Astrocyte of the cerebellum (primary cell): ENCODE data around the gene HTRA3.
"Not testable (repeated sequence)": the region's sequence is repeated elsewhere in the genome, so short reads cannot be mapped to it uniquely, and the experiment has no call there.

Source experiments
- DNase-seq: peaks from one replicate; pipeline ENCODE4 v3.0.0-alpha.2; 2011; ENCODE audit warnings: low read depth
- H3K4me3 ChIP-seq: 2 replicates; pipeline ENCODE4 v1.5.1; 2011; ENCODE audit warnings: mild to moderate bottlenecking, low read depth, low read length, moderate library complexity
- in situ Hi-C: cut with HindIII; loops from 2 replicates; pipeline ENCODE4 v1.10.0; 2017; ENCODE audit warnings: low sequenced_read_pairs
- TF ChIP-seq, protein P1 (sequence below): IDR thresholded peaks from 2 replicates; pipeline ENCODE4 v1.5.1; 2012; ENCODE audit warnings: low read length, low read depth, moderate library complexity, mild to moderate bottlenecking; ENCODE audit errors: missing control alignments

HTRA3 gene

DNA sequence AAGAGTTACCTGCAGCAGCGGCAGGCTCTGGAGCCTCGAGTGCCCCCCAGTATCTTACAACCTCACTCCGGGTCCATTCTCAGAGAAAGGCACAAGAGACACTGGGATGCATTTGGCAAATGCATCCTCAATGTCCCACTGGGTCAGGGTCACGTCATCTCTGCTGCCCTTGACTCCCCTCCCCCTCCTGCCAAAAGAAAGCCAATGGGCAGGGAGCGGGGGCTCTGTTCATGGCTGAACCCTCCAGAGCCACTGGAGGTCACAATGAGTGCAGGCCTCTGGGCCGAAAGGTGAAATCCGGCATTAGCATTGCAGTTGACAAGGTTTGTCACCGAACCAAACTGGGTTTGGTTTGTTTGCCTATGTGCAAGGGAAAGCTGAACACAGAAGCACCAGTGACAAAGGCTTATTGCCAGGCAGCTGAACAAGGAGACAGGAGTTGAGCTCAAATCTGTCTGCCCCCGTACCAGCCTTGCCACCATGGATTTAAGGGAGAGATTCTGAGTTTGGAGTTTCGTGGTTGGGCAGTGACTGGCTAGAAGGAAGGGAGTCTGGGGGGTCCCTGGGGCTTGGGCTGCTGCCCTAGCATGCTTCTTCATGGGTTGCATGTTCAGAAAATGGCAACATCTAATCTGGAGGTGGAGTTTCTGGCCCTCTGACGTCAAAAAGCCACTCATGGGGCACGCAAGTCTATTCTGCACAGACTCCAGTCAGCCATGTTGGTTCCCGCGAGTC is 64.3 kb downstream of the HTRA3 start:
- in situ Hi-C loops, result no loop called here

DNA sequence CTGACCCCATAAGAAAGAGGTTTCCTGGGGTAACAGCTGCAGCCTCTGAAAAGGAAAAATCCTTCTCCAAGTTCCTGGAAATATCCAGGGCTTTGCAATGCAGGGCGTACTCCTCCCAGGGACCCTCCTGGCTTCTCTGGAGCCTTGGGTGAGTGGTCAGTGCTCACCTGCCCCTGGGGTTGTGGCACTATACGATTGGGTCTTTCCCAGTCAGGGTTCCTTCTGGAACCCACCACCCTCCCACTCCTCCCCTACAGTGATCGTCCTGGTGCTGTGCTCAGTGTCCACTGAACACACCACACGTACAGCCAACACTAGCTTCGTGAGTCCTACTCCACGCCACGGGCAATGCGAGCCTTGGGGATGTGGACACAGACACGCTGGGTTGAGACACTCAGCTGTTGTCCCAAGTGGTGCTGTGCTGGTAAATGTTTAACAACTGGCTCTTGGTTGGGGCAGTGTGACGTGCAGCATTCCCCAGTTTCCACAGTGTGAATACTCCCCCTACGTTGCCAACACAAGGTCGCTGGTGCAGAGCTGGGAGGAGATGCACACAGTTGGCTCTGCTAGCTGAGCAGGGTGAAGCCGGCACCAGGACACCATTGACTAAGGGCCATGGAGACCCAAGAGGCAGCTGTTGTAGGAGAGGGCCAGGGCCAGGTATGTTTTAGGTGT is 65.4 kb downstream of the HTRA3 start:
- H3K4me3 ChIP-seq, result no peak overlapping the region
- in situ Hi-C loops, result no loop called here
- no peak for DNase-seq
- TF ChIP-seq, protein P1, sequence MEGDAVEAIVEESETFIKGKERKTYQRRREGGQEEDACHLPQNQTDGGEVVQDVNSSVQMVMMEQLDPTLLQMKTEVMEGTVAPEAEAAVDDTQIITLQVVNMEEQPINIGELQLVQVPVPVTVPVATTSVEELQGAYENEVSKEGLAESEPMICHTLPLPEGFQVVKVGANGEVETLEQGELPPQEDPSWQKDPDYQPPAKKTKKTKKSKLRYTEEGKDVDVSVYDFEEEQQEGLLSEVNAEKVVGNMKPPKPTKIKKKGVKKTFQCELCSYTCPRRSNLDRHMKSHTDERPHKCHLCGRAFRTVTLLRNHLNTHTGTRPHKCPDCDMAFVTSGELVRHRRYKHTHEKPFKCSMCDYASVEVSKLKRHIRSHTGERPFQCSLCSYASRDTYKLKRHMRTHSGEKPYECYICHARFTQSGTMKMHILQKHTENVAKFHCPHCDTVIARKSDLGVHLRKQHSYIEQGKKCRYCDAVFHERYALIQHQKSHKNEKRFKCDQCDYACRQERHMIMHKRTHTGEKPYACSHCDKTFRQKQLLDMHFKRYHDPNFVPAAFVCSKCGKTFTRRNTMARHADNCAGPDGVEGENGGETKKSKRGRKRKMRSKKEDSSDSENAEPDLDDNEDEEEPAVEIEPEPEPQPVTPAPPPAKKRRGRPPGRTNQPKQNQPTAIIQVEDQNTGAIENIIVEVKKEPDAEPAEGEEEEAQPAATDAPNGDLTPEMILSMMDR, result no peak

More for the DNA sequence above, 64.3 kb downstream of the HTRA3 start:
- H3K4me3 ChIP-seq, result no peak overlapping the region
- DNase-seq, result no peak
- TF ChIP-seq, protein P1, result no peak

DNA sequence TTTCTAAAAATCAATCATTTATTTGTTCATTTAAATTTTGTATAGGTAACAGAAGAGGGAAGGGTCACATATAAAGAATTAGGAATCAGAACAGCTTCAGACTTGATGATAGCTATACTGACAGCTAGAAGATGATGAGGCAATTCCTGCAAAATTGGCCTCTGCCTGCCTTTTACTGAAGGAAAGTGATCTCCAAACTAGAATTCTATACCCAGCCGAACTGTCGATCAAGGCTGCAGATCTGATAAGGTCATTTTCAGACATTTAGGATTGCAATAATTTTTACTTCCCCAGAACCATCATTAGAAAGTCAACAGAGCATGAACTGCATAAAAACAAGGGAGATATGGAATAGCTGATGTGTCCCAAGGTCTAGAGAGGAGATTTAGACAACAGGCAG is 66.3 kb downstream of the HTRA3 start:
- TF ChIP-seq, protein P1, result no peak
- in situ Hi-C loops, result no loop called here
- DNase-seq, result no peak
- no peak overlapping the region for H3K4me3 ChIP-seq

DNA sequence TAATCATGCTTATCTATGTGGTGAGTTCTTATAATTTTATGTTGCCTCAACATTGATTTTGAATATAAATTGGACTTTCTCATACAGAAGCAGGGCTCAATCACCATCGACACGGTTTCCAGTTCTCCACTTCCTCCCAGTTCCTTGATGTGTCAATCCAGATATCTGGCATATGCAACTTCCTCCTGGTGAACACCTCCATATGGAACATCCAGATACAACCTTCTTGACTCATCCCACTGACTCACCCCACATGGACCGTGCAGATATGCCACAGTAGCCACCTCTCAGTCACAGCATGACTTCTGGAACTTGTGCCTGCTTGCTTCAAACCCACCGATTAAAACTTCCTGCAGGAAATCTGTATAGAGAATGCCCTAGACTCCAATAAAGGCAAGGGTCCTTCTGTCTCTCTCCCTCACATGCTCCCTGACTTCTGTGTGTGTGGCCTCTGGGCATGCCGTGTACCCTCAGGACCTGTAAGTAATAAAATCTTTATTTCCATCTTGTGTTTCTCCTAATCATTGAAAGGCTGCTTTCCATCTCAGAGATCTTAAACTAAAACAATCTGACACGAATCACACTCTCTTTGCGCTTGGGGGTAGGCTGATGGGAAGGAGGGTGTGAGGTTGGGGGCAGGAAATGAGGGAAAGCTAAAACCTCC is 67.0 kb downstream of the HTRA3 start:
- TF ChIP-seq, protein P1, result no peak
- in situ Hi-C loops, result no loop called here
- H3K4me3 ChIP-seq, result no peak overlapping the region
- DNase-seq, result no peak

DNA sequence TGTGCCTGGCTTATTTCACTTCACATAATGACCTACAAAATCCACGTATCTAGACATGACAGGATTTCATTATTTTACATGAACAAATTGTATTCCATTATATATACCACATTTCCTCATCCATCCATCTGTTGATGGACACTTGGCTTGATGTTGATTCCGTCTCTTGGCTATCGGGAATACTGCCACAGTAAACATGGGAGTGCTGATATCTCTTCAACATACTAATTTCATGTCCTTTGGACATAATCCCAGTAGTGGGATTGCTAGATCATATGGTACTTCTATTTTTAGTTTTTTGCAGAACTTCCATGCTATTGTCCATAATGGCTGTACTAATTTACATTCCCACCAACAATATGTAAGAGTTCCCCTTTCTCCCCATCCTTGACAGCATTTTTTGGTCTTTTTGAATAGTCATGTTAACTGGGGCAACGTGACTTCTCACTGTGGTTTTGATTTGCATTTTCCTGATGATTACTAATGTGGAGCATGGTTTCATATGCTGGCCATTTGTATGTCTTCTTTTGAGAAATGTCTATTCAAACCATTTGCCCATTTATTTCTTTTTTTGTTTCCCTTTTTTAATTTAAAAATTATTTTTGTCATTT is 68.9 kb downstream of the HTRA3 start:
- in situ Hi-C loops, result no loop called here
- DNase-seq, result no peak
- TF ChIP-seq, protein P1, result no peak
- no peak overlapping the region for H3K4me3 ChIP-seq

DNA sequence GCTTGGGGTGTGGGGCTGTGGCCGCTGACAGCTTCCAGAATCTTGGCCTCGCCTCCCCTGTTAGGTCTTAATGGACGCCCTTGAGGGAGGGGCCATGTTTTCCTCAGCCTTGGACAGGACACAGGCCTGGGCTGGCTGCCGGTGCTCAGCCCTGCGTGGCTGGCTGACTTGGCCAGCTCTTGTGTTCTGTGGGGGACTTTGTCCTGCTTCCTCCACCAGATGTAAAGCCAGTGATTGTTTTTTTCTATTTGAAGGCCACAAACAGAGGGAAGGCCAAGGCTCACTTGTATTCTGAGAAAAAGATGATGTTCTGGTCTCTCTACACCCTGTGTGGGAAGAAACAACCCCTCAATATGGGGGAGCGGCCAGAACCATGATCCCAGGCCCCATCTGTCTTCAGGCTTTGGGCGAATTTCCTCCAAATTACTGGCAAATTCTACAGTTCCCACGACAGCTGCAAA is 71.3 kb downstream of the HTRA3 start:
- H3K4me3 ChIP-seq, result no peak overlapping the region
- TF ChIP-seq, protein P1, result no peak
- no peak for DNase-seq
- in situ Hi-C loops, result no loop called here

DNA sequence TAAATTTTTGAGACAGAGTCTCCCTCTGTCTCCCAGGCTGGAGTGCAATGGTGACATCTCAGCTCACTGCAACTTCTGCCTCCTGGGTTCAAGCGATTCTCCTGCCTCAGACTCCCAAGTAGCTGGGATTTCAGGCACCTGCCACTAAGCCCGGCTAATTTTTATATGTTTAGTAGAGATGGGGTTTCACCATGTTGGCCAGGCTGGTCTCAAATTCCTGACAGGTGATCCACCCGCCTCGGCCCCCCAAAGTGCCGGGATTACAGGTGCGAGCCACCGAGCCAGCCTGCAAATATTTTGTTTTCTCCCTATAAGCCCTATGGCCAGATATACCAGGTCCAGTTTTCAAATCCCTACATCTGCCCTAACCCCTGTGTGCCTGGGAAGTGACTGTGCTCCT is 71.7 kb downstream of the HTRA3 start:
- in situ Hi-C loops, DNase-seq, H3K4me3 ChIP-seq: not testable (repeated sequence)
